NCI-H1105 treated with DMSO at 0.1 percent for 48 hours (cell line): ENCODE data around the gene FCSK.

Experiments used
- DNase-seq: peaks from one replicate; lab custom pipeline; 2025; lab: John Stamatoyannopoulos, UW

Gene FCSK

DNA sequence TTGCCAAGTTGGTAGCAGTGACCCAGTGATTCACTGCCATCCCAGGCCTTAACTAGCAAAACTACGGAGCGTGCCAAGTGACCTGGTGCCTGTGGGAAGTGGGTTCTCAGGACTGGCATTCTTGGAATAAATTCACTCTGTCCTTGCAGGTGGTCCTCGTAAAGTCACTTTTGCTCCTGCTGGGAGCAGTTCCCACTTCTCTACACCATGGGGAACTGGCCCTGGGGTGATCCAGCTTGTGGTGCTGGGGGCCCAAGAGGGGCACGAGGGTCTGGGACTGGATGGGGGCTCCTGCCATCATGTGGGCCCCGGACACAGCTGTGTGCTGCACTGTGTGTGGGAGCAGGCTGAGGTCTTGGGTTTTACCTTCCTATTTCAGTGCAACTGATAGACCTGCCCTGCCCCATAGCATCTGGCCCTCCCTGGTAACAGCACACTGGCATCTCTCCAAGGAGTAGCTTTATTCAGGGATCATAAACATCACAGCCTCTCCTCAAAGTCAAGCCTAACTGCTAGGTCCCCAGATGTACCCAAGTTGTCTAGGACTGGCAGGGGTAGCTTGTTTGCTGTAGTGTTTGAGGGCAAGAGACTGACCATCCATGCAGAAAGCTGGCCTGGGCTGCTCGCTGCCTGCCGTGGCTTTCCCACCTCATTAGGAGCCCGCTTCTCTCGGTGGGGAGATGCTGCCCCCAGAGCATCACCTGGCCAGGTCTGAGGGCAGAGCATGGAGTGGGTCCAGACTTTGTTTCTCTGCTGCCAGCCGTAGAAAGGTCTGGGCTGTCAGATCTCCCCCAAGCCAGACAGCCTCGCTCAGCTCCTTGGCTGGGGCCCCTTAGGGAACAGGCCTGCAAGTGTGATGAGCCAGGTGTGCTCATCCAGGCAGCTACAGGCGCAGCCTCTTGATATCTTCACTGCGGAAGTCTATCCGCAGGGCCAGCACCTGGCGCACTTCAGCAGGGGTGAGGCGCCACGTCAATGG, 26.0 kb downstream of the FCSK start:
- DNase-seq: no peak

- DNase-seq: no peak
Measured at GRCh38 chr16:70481929-70482536, 27.6 kb downstream of the FCSK start.

GRCh38 chr16:70482624-70483023, 28.2 kb downstream of the FCSK start:
- DNase-seq: no peak

DNA sequence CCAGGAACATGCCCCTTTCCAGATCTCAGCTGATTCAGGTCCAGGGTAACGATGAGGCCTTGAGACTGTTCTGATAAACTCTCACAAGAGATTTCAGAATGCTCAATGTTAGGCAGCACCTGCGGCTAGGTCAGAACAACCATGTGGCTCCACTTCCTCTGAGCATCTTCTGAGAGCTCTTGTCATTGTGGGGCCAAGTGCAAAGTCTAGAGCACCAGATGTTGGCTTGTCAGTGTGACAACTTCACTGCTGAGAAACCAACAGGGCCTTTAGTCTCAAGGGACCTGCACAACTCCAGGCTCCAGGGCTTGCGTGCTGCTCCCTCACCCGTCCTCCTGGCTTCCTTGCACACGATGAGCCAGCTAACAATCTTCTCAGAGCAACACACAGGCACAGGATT, 29.0 kb downstream of the FCSK start:
- DNase-seq: no peak

- no peak for DNase-seq
Measured at GRCh38 chr16:70484867-70485266, 30.5 kb downstream of the FCSK start.

DNA sequence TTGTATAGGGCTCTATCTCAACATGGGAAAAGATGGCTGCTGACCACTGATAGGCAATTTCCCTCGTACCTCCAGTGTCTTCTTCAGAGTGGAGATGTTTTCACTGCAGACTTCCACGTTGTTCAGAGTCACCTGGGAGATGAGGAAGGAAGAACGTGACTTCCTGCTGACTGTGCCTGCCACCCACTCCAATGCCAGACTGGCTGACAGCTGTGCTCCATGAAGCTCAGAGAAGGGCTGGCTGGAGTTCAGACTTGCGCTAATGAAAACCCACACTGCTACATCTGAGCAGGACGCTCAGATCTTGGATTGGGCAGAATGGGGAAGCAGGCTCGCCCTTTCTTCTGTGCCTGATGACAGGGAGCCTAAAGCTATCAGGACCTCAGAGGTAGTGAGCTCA, 35.9 kb downstream of the FCSK start:
- no peak for DNase-seq

DNA sequence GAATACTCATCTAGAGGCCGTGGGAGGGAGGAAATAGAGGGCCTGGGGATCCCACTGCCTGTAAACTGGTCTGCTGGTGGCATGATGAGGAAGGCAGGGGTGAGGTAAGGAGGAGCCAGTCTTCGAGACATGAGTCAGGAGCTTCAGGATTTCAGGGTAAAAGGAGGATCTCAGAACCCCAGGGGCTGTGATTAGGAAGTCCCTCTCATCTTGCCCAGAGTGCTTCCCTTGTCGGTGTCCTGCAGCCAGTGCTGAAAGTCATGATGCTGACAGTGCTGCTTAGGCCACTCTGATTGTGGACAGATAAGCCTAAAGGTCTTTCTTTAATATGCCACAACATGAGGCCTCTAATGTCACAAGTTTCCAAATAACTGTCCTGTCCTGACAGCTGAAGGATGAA, 39.4 kb downstream of the FCSK start:
- no peak for DNase-seq

GRCh38 chr16:70494202-70494770, 39.9 kb downstream of the FCSK start:
- no peak for DNase-seq

GRCh38 chr16:70494777-70495176, 40.4 kb downstream of the FCSK start:
- no peak for DNase-seq

- no peak for DNase-seq
Measured at GRCh38 chr16:70495425-70496182, 41.2 kb downstream of the FCSK start.

- DNase-seq: no peak
Measured at GRCh38 chr16:70496513-70496912, 42.1 kb downstream of the FCSK start.

DNA sequence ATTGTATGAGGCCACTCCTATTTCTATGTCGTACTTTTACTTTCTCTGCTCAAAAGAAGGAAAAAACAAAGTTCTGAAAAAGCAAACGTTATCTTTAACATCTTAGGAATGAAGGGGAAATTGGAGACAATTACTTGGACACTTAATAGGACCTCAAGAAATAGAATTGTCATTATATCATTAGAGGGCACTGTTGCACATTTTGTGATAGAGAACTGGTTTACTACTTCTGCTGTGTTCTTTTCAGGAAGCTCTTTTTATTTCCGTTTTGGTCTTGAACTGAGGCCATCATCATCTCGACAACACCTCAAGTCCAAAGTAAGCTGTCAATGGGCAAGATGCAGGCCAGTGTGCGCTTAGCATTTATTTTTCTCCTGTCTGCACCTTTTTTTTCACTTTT, 54.4 kb downstream of the FCSK start:
- no peak for DNase-seq

DNA sequence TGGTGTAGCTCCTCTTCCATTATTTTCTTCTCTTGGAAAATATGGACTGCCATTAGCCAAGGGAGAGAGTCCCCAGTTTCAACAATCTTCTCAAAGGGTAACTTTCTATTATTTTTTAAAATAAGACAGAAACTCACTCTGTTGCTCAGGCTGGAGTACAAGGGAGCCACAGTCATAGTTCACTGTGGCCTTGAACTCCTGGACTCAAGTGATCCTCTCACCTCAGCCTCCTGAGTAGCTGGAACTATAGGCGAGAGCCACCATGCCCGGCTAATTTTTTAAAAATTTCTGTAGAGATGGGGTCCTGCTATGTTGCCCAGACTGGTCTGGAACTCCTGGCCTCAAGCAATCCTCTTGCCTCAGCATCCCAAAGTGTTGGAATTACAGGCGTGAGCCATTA, 55.8 kb downstream of the FCSK start:
- no peak for DNase-seq

- DNase-seq: no peak
Measured at GRCh38 chr16:70511833-70512232, 57.4 kb downstream of the FCSK start.

DNA sequence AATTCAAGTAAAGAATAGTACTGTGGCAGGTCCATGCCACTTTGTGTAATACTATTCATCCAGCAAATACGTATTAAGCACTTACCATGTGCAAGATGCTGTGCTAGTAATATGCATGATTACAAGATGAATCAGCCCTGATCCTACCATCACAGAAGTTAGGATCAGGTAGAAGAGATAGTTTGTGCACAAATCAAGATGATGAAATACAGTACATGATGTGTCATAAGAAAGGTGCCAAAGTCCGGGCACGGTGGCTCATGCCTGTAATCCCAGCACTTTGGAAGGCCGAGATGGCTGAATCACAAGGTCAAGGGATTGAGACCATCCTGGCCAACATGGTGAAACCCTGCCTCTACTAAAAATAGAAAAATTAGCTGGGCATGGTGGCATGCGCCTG, 58.1 kb downstream of the FCSK start:
- DNase-seq: no peak

GRCh38 chr16:70520612-70521297, 66.4 kb downstream of the FCSK start:
- DNase-seq: no peak

DNA sequence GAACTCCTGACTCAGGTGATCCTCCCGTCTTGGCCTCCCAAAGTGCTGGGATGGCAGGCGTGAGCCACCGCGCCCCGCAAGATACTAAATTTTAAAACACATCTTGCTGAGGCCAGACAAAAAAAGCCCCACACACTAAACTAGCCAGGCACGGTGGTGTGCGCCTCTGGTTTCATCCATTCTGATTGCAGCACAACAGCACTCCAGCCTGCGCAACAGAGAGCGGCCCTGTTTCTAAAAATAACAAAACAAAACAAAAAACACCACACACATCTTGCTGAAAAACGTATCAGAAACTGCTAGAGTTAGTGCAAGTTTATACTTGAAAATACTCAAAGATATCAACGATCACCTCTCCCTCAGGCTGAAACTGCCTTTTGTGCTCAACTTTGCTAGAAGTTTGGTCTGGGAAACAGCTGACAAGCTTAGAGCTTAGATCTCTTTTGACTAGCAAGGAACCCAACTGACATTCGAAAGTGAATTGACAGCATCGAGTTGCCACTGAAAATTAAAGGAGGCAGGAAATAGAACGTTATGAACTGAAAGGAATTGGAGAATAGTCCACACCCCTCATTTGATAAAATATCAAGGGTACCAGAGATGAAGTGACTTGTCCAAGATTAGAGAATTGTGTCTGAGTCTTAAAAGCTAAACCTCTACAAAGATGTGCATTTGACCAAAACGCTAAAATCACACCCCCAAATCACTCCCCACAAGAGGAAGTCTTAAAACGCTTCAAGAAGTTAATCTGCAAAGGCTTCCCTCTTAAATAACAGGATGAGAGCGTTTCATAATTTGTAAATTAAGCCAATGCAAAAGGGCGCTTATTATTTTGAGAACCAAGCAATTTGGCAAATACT, 68.1 kb downstream of the FCSK start:
- DNase-seq: no peak

DNA sequence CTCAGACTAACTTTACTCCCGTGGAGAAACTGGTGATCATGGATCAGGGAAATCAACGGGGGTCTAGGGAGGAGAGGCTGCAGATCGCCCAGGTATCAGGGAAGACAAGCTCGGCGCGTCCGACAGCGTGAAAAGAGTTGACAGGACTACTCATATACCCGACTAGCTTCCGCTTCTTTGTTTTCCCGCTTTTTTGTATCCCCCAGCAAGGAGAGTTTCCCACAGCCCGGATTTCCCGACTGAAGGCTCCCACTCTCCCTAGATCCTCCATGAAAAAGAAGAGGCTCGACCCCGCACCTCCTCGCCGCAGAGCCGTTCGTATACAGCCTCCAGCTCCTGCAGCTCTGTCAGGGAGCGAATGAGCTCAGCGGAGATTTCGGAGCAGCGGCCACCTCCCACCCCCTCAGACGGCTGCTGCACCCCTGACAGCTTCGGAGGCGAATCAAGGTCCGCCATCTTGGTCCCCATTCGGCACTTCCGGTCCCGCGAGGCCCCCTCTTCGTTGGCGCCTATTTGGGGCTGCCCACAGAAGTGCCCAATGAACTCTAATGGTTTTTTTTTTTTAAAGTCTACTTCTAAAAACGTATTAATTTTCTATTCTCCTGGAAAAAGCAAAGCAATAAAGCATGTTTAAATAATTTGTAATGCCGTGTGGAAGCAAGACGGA, 68.8 kb downstream of the FCSK start, which contains the start of gene COG4:
COG4 (minus strand) TSS at position 479 of the 667 bp plus-strand sequence; CDS start at position 468, 11 bp downstream.
- DNase-seq: peak; percentile 81

DNA sequence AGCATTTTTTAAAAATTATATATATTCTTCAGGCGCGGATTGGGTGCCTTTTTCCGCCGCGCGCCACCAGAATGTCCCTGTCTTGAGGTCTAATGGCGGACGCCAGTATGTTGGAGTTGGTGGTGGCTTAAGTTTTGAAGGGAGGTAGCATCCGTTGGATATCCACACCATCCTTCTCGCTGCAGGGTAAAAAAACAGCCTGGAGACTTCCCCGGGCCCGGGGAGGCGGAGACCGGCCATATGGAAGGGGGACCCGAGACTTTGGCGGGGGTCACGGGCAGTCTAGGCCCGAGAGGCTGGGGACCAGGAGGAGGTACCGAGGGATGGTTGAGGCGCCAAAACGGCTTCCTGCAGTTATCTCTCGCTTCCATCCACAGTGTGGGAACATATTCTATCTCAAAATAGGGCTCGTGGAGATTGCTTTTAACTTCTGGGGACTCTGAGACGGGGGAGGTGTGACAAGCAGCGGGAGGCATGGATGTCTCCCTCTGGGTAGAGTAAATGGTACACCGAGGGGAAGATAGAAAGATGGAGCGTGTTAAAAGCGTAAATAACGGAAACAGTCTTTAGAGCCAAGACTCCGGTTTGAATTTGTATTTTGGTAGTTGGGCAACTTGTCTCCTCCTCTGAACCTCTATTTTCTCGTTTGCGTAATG, 69.5 kb downstream of the FCSK start, which contains the start of gene SF3B3:
SF3B3 (plus strand) TSS at position 74 of the 656 bp plus-strand sequence. CDS start 2,841 bp downstream, outside the sequence.
- DNase-seq: peak; percentile 81
